Muscle layer of duodenum (tissue), 2 donors: ENCODE measurements around the gene GALNT10.

Source experiments
- H3K27ac ChIP-seq: one replicate; pipeline ENCODE4 v1.7.0; 2013; ENCODE audit warnings: mild to moderate bottlenecking, low read length
- H3K27me3 ChIP-seq: one replicate; pipeline ENCODE4 v1.7.0; 2013; ENCODE audit warnings: low read depth, mild to moderate bottlenecking, control low read depth, low read length
- H3K36me3 ChIP-seq, 2 donors: one replicate each; pipeline ENCODE4 v1.7.0; 2013; ENCODE audit warnings: low read length in 2 of 2, control low read depth in 1 of 2, mild to moderate bottlenecking in 1 of 2; ENCODE audit not compliant: insufficient read depth in 2 of 2, control insufficient read depth in 1 of 2
- H3K4me1 ChIP-seq, 2 donors: one replicate each; pipeline ENCODE4 v1.7.0; 2013; ENCODE audit warnings: low read length in 2 of 2, mild to moderate bottlenecking in 2 of 2, control low read depth in 1 of 2, moderate library complexity in 1 of 2; ENCODE audit not compliant: insufficient read depth in 2 of 2, control insufficient read depth in 1 of 2
- H3K4me3 ChIP-seq, 2 donors: one replicate each; pipeline ENCODE4 v1.7.0; 2013; ENCODE audit warnings: low read length in 2 of 2, low read depth in 1 of 2, mild to moderate bottlenecking in 1 of 2
- H3K9me3 ChIP-seq, 2 donors: one replicate each; pipeline ENCODE4 v1.7.0; 2013; ENCODE audit warnings: low read length in 2 of 2, control low read depth in 1 of 2, mild to moderate bottlenecking in 1 of 2; ENCODE audit not compliant: control insufficient read depth in 1 of 2
- donor health status: healthy.

Gene GALNT10

DNA sequence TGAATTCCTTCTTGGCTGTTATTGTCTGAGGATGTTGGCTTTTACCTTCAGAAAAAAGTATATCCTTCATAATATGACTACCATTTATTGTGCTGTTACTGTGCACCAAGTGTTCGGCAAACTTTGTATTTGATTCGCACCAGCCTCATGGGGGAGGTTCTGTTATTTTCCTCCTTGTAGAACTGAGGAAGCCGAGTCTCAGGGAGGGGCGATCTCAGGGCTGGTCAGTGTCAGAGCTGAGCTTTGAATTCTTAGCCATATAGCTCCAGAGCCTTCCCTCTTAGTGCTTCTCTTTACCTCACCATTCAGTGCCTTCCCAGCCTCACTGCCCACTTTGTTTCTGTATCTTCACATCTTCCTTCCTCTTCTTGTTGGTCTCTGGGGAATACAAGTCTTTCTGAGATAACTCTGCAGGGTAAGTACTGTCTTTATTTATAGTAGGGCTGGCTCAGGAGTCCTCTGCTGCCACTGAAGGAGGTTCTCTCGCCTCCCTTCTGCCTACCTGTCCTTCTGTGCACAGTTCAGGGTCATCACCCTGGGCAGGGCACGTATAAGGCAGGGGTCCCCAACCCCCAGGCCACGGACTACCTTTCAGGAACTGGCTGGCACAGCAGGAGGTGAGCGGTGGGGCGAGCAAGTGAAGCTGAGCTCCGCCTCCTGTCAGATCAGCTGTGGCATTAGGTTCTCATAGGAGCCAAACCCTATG is 48.4 kb downstream of the GALNT10 start:
- Histone ChIP-seq H3K9me3 (no peaks in the 10 kb centered on the region), H3K36me3 (no peaks in the 10 kb centered on the region), H3K4me3 (peak overlapping the region in 1 of 2 donors; percentile 0), H3K4me1 (peaks cover 6 to 39% of the 10 kb centered on the region in 2 donors), H3K27me3 (no peaks in the 10 kb centered on the region), H3K27ac (no peak overlapping the region)

DNA sequence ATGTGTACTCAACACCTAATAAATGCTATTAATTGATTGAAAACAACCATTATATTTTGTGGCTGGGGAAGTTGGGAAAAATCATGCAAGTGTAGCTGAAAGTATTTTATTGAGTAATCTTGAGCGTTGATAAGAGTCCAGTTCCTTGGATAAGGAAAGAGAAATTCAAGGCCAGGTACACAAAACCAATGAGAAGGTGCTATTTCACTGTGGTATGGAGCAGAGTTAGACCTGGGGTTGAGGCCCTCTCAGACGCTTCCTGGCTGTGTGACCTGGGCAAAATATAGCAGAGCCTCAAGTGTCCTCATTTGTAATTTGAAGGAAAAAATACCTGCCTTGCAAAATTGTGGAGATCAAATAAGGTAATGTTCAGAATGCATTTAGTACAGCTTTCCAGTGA is 50.1 kb downstream of the GALNT10 start:
- H3K9me3 ChIP-seq = no peaks in the 10 kb centered on the region
- no peak overlapping the region for H3K4me3 ChIP-seq
- H3K4me1 ChIP-seq = peaks cover 6 to 39% of the 10 kb centered on the region in 2 donors
- H3K36me3 ChIP-seq = no peaks in the 10 kb centered on the region
- H3K27ac ChIP-seq = no peak overlapping the region
- H3K27me3 ChIP-seq = no peaks in the 10 kb centered on the region

DNA sequence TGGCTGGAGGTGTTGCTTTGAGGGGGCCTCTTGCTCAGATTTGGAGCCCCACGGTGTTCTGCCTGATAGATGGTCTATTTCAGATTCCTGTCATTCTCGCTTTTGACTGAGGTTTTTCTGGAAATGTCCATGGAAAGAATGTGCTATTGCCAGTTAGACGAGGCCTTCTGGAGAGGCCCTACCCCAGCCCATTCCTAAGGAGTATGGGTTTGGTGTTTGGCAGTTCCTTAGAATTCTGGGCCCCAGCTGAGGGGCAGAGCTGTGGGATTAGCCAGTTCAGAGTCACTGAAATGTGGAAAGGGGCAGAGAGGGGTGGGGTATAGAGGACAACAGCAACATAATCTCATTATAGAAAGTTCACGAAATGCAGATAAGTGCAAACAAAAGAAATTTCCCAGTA is 50.5 kb downstream of the GALNT10 start:
- Histone ChIP-seq H3K27me3 (no peaks in the 10 kb centered on the region), H3K4me1 (peaks cover 6 to 39% of the 10 kb centered on the region in 2 donors), H3K27ac (no peak overlapping the region), H3K4me3 (no peak overlapping the region), H3K9me3 (no peaks in the 10 kb centered on the region), H3K36me3 (no peaks in the 10 kb centered on the region)

DNA sequence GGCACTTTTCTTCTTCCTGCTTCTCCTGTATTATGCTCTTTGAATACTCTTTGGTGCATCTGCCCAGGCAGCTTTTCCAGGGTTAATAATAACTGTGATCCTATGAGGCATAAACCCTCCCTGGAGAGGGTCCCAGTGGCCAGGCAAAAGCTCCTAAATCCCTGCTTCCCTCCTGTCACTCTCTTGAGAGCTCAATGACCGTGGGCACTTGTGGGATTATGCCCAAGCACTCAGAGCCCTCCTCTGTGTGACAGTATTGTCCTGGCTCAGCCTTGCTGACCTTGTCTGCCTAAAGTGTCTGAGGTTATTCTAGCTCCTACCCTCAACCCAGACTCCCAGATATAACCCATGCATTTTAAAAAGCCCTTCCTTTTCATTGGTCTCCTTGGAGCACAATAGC is 51.9 kb downstream of the GALNT10 start:
- H3K36me3 ChIP-seq = no peaks in the 10 kb centered on the region
- H3K4me1 ChIP-seq = peaks cover 6 to 35% of the 10 kb centered on the region in 2 donors
- H3K4me3 ChIP-seq = no peak overlapping the region
- H3K9me3 ChIP-seq = no peaks in the 10 kb centered on the region
- no peaks in the 10 kb centered on the region for H3K27me3 ChIP-seq
- no peak overlapping the region for H3K27ac ChIP-seq

DNA sequence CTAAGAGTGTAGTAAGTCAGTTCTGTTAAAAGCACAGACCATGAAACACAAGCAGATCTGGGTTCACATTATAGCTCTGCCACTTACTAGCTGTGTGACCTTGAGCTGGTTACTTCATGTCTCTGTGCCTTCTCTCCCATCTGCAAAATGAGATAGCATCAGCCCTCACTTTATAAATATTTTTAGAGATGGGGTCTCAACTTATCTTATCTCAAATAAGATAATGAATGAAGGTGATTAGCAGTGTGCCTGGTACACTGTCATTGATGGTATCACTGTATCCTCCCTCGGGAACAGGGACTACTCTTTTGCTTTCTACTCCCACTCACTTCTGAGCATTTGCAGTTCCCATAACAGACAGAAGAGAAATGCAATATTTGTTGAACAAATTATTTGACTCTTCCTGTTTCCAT is 52.4 kb downstream of the GALNT10 start:
- H3K36me3 ChIP-seq = no peaks in the 10 kb centered on the region
- H3K27me3 ChIP-seq = no peaks in the 10 kb centered on the region
- H3K4me1 ChIP-seq = peaks cover 6 to 29% of the 10 kb centered on the region in 2 donors
- H3K4me3 ChIP-seq = no peak overlapping the region
- no peak overlapping the region for H3K27ac ChIP-seq
- no peaks in the 10 kb centered on the region for H3K9me3 ChIP-seq

DNA sequence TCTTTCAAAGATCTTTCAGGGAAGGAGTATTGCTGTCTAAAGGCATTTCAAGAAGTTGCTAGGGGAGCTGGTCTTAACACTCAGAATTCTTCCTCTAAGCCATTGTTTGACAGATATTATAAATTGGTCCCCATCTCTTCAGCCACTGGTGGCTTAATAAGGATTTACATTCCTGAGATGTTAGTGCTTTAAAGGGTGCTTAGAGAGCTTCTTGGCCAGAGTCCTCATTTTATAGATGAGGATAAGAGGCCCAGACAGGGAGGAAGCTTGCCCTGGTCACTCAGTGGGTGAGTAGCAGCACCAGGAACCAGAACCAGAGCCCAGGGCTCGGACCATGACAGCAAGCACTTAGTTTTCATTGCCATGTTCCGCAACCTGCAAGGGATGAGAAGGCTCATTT is 53.2 kb downstream of the GALNT10 start:
- Histone ChIP-seq H3K36me3 (no peaks in the 10 kb centered on the region), H3K4me1 (peaks cover 5 to 23% of the 10 kb centered on the region in 2 donors), H3K27ac (no peak overlapping the region), H3K27me3 (no peaks in the 10 kb centered on the region), H3K9me3 (no peaks in the 10 kb centered on the region), H3K4me3 (no peak overlapping the region)

DNA sequence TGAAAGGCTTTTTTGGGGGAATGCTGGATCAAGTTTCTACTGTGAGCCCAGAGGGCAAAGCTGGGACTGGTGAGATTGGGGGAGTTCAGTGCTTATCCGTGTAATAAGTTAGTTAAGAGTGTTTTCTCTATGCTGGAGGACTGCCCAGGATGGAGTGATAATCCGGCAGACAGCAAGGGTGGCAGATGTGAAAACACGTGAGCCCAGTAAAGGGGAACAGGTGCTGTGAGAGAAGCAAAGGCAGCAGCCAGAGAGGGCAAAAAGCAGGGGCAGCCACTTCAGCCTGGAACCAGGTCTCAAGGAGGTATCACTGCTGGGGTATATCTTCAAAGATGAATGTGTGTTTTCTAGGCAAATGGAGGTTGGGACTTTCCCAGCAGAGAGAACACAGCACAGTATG is 53.9 kb downstream of the GALNT10 start:
- H3K9me3 ChIP-seq = no peaks in the 10 kb centered on the region
- peaks cover 0 to 24% of the 10 kb centered on the region in 2 donors for H3K4me1 ChIP-seq
- no peak overlapping the region for H3K4me3 ChIP-seq
- H3K36me3 ChIP-seq = no peaks in the 10 kb centered on the region
- H3K27ac ChIP-seq = no peak overlapping the region
- H3K27me3 ChIP-seq = no peaks in the 10 kb centered on the region

DNA sequence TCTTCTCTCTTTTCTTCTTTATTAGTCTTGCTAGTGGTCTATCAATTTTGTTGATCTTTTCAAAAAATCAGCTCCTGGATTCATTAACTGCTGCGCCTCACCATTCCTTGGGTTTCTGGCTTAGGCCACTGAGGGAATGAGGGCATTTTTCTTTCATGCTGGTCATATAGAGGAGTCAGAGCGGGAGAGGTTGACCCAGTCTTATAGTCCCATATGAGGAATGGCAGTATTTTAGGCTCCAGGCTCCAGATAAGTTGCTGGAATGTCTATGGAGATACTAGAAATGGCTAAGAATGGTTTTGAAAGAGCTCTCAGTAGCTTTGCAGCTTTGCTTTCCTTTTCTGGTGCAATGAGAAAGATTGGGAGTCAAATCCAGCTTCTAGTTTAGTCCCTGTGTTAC is 58.2 kb downstream of the GALNT10 start:
- no peaks in the 10 kb centered on the region for H3K9me3 ChIP-seq
- H3K27ac ChIP-seq = no peak overlapping the region
- H3K4me3 ChIP-seq = no peak overlapping the region
- no peaks in the 10 kb centered on the region for H3K36me3 ChIP-seq
- peaks cover 0 to 35% of the 10 kb centered on the region in 2 donors for H3K4me1 ChIP-seq
- H3K27me3 ChIP-seq = no peaks in the 10 kb centered on the region

DNA sequence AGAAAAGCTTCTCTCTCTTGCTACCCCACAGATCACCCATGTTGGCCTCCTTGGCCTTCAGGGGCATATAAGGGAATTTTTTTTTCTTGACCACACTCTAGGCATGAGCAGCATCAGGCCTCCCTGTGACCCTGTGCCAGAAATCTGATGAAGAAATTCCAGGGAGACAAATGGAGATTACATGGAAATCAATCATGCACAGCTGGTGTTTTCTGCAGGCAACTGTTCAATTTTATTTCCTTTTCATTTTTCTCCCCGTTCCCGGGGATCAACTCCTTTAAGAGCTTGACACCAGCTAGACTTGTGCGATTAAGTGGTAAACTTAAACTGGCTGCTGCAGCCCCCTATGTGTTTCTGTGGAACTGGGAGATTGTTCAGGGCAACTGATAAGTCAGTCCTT is 59.3 kb downstream of the GALNT10 start:
- Histone ChIP-seq H3K4me1 (peaks cover 0 to 35% of the 10 kb centered on the region in 2 donors), H3K36me3 (no peaks in the 10 kb centered on the region), H3K27me3 (no peaks in the 10 kb centered on the region), H3K27ac (no peak overlapping the region), H3K9me3 (no peaks in the 10 kb centered on the region), H3K4me3 (no peak overlapping the region)

DNA sequence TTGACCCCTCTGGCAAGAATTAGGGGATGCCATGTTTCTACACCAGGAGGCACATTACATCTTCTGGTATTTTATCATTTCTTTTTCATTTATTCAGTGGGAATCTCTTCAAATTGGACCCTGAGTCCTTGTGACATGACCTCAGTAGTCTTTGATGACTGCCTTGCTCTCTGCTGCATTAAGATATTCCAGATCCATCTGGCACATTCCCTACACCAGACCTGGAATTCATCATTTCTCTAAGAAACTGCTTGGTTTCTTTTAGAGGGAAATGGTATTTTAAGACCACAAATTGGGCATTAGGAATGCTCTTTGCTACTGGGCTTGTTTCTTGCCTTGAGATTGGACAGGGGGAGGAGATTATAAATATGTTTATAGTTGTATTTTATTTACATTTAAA is 61.0 kb downstream of the GALNT10 start:
- peaks cover 0 to 35% of the 10 kb centered on the region in 2 donors for H3K4me1 ChIP-seq
- H3K36me3 ChIP-seq = no peaks in the 10 kb centered on the region
- H3K27me3 ChIP-seq = no peaks in the 10 kb centered on the region
- no peak overlapping the region for H3K27ac ChIP-seq
- H3K4me3 ChIP-seq = no peak overlapping the region
- H3K9me3 ChIP-seq = no peaks in the 10 kb centered on the region

DNA sequence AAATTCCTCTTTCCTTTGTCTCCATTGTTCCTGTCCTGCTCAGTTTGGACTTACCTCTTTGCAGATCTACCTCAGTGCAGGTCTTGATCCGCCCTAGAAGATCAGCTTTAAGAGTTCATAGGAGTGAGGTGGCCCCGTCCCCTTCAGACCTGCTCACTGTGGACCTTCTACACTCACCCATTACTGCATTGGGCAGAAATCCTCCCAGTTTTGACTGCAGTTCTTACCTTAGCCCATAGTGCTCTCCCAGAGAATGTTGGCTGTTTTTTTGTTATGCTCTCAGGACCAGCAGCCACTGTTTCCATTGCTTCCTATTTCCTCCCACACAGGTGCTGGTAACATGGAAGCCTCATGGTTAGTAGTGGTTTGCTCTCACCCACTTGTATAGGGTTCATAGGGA is 63.3 kb downstream of the GALNT10 start:
- Histone ChIP-seq H3K4me3 (no peak overlapping the region), H3K36me3 (no peaks in the 10 kb centered on the region), H3K27me3 (no peaks in the 10 kb centered on the region), H3K27ac (no peak overlapping the region), H3K4me1 (peaks cover 0 to 34% of the 10 kb centered on the region in 2 donors), H3K9me3 (no peaks in the 10 kb centered on the region)

DNA sequence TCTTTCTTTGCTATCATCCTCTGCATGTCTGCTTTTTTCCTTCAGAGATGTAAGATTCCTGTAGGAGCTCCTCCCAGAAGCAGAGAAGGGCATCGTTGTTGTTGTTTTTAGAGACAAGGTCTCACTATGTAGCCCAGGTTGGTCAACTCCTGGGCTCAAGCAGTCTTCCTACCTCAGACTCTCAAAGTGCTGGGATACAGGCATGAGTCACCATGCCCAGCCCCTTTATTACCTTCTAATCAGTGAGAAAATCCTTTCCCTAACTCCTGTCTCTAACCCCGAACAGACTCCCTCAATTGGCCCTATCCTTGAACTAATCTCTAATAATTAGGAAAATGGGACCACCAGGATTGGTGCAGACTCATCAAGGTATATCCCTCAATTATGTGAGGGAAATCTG is 64.4 kb downstream of the GALNT10 start:
- Histone ChIP-seq H3K4me1 (peaks cover 0 to 26% of the 10 kb centered on the region in 2 donors), H3K9me3 (no peaks in the 10 kb centered on the region), H3K27ac (no peak overlapping the region), H3K36me3 (no peaks in the 10 kb centered on the region), H3K27me3 (no peaks in the 10 kb centered on the region), H3K4me3 (no peak overlapping the region)
